IMR-90 (cell line): Measurements from ENCODE around the gene FITM1. TPM values are rescaled to one million over a fixed set of nuclear protein-coding genes. Genes with fewer than 3 reads are reported as not detected.

Source experiments
- ATAC-seq: fragments of 200-7000 bp; cut with Tn5 transposase; 2 replicates; pipeline ENCODE4 v1.9.1; 2020; ENCODE audit warnings: low read depth, mild to moderate bottlenecking, moderate library complexity
- BruUV-seq: library from RNA; stranded (reverse); fragments of 400-500 nt; replicated peaks from 2 replicates; lab custom pipeline; 2021; lab: Mats Ljungman, UMichigan
- CTCF ChIA-PET: fragments of 300-600 bp; formaldehyde crosslinking; extraction: SDS; loops from one replicate; lab custom pipeline; 2021; ENCODE audit warnings: antibody characterized with exemption; lab: Yijun Ruan, JAX
- POLR2A ChIA-PET: fragments of 300-600 bp; sonication (Branson Sonifier 250); formaldehyde crosslinking; loops from one replicate; lab custom pipeline; 2022; ENCODE audit warnings: antibody characterized with exemption; ENCODE audit not compliant: unreplicated experiment; lab: Charles Lee
- DNase-seq: peaks from one replicate; pipeline ENCODE4 v3.0.0; 2013
- H2AFZ ChIP-seq: replicated peaks from 2 replicates; pipeline ENCODE3; 2013; ENCODE audit warnings: low read length, mild to moderate bottlenecking; ENCODE audit not compliant: poor library complexity
- H2AK5ac ChIP-seq: 2 replicates; pipeline ENCODE4 v1.6.1; 2013; ENCODE audit warnings: low read depth, low read length, inconsistent platforms
- H2AK9ac ChIP-seq: replicated peaks from 2 replicates; pipeline ENCODE3; 2013; ENCODE audit warnings: mild to moderate bottlenecking, low read depth, low read length, moderate library complexity; ENCODE audit not compliant: poor library complexity
- H2BK120ac ChIP-seq: 2 replicates; pipeline ENCODE4 v1.6.1; 2013; ENCODE audit warnings: low read depth, low read length, inconsistent platforms
- H2BK15ac ChIP-seq: 3 replicates; pipeline ENCODE4 v1.6.1; 2013; ENCODE audit warnings: low read depth, low read length, inconsistent platforms
- H2BK20ac ChIP-seq: 2 replicates; pipeline ENCODE4 v1.6.1; 2013; ENCODE audit warnings: low read depth, mild to moderate bottlenecking, inconsistent platforms, low read length, moderate library complexity
- H2BK5ac ChIP-seq: 2 replicates; pipeline ENCODE4 v1.6.1; 2013; ENCODE audit warnings: mild to moderate bottlenecking, low read depth, low read length, inconsistent platforms; ENCODE audit not compliant: poor library complexity, severe bottlenecking
- H3K14ac ChIP-seq: replicated peaks from 2 replicates; pipeline ENCODE4 v1.6.1; 2013; ENCODE audit warnings: low read depth, low read length, inconsistent platforms
- H3K18ac ChIP-seq: 2 replicates; pipeline ENCODE4 v1.6.1; 2013; ENCODE audit warnings: low read depth, low read length, control low read depth
- H3K23ac ChIP-seq: 2 replicates; pipeline ENCODE4 v1.6.1; 2013; ENCODE audit warnings: low read depth, low read length, inconsistent platforms
- H3K27ac ChIP-seq: 2 replicates; pipeline ENCODE4 v1.5.1; 2013; ENCODE audit warnings: mild to moderate bottlenecking, control low read depth, low read length; ENCODE audit not compliant: insufficient read depth
- H3K27me3 ChIP-seq: 2 replicates; pipeline ENCODE4 v1.6.1; 2013; ENCODE audit warnings: low read length; ENCODE audit not compliant: control insufficient read depth, insufficient read depth
- H3K36me3 ChIP-seq: 2 replicates; pipeline ENCODE4 v1.6.1; 2013; ENCODE audit warnings: low read length, mixed read lengths; ENCODE audit not compliant: control insufficient read depth, insufficient read depth
- H3K4ac ChIP-seq: 2 replicates; pipeline ENCODE4 v1.6.1; 2013; ENCODE audit warnings: low read depth, low read length, inconsistent platforms
- H3K4me1 ChIP-seq: 2 replicates; pipeline ENCODE4 v1.6.1; 2013; ENCODE audit warnings: low read length, mixed read lengths; ENCODE audit not compliant: control insufficient read depth, insufficient read depth
- H3K4me2 ChIP-seq: 2 replicates; pipeline ENCODE4 v1.6.1; 2013; ENCODE audit warnings: low read depth, mild to moderate bottlenecking, control low read depth, low read length, moderate library complexity
- H3K4me3 ChIP-seq: 2 replicates; pipeline ENCODE4 v1.5.1; 2013; ENCODE audit warnings: low read depth, mild to moderate bottlenecking, control low read depth, low read length, moderate library complexity; ENCODE audit not compliant: insufficient read depth
- H3K56ac ChIP-seq: 2 replicates; pipeline ENCODE4 v1.6.1; 2013; ENCODE audit warnings: low read length, inconsistent platforms; ENCODE audit not compliant: insufficient read depth; ENCODE audit errors: extremely low read depth
- H3K79me1 ChIP-seq, 2 experiments: 2 replicates each; pipeline ENCODE4 v1.6.1; 2013; ENCODE audit warnings: low read length in 2 of 2, inconsistent platforms in 1 of 2, low read depth in 1 of 2
- H3K9ac ChIP-seq: 2 replicates; pipeline ENCODE4 v1.6.1; 2013; ENCODE audit warnings: low read depth, low read length, control low read depth
- H3K9me1 ChIP-seq: 2 replicates; pipeline ENCODE4 v1.6.1; 2013; ENCODE audit warnings: low read length, inconsistent platforms; ENCODE audit not compliant: insufficient read depth
- H3K9me3 ChIP-seq: 2 replicates; pipeline ENCODE4 v1.6.1; 2013; ENCODE audit warnings: low read length; ENCODE audit not compliant: control insufficient read depth, insufficient read depth
- H4K20me1 ChIP-seq: 2 replicates; pipeline ENCODE4 v1.6.1; 2013; ENCODE audit warnings: low read length, inconsistent platforms; ENCODE audit not compliant: insufficient read depth
- H4K5ac ChIP-seq: 2 replicates; pipeline ENCODE4 v1.6.1; 2013; ENCODE audit warnings: mild to moderate bottlenecking, low read depth, low read length, control low read depth
- H4K8ac ChIP-seq, 2 experiments: 2 replicates each; pipeline ENCODE4 v1.6.1; 2013; ENCODE audit warnings: low read depth in 2 of 2, low read length in 2 of 2, control low read depth in 1 of 2, inconsistent platforms in 1 of 2
- H4K91ac ChIP-seq: 2 replicates; pipeline ENCODE4 v1.6.1; 2013; ENCODE audit warnings: low read depth, low read length, inconsistent platforms; ENCODE audit not compliant: insufficient read depth
- BHLHE40 ChIP-seq: fragments of 150-350 bp; IDR thresholded peaks from 2 replicates; pipeline ENCODE4 v1.6.1; 2016; ENCODE audit warnings: mild to moderate bottlenecking, low read depth, low read length
- CEBPB ChIP-seq: IDR thresholded peaks from 2 replicates; pipeline ENCODE4 v1.6.1; 2012; ENCODE audit warnings: low read depth, low read length, improper control_type of control experiment
- CHD1 ChIP-seq: IDR thresholded peaks from 2 replicates; pipeline ENCODE4 v1.6.1; 2012; ENCODE audit warnings: low read depth, low read length, improper control_type of control experiment
- FOS ChIP-seq: fragments of 150-350 bp; IDR thresholded peaks from 2 replicates; pipeline ENCODE4 v1.6.1; 2016; ENCODE audit warnings: low read depth, low read length
- MAFK ChIP-seq: IDR thresholded peaks from 2 replicates; pipeline ENCODE4 v1.6.1; 2012; ENCODE audit warnings: low read depth, low read length, improper control_type of control experiment
- MAZ ChIP-seq: IDR thresholded peaks from 2 replicates; pipeline ENCODE4 v1.6.1; 2012; ENCODE audit warnings: low read depth, mild to moderate bottlenecking, low read length, improper control_type of control experiment, moderate library complexity, borderline replicate concordance
- MXI1 ChIP-seq: IDR thresholded peaks from 2 replicates; pipeline ENCODE4 v1.6.1; 2012; ENCODE audit warnings: low read depth, mild to moderate bottlenecking, low read length, moderate library complexity, borderline replicate concordance
- NFE2L2 ChIP-seq: fragments of 150-350 bp; IDR thresholded peaks from 2 replicates; pipeline ENCODE4 v1.6.1; 2016; ENCODE audit warnings: low read depth, mild to moderate bottlenecking, low read length
- POLR2A ChIP-seq: IDR thresholded peaks from 2 replicates; pipeline ENCODE4 v1.6.1; 2012; ENCODE audit warnings: mild to moderate bottlenecking, low read depth, low read length
- RAD21 ChIP-seq: IDR thresholded peaks from 2 replicates; pipeline ENCODE4 v1.6.1; 2012; ENCODE audit warnings: low read length, improper control_type of control experiment
- RCOR1 ChIP-seq: IDR thresholded peaks from 2 replicates; pipeline ENCODE4 v1.6.1; 2012; ENCODE audit warnings: mild to moderate bottlenecking, low read length, improper control_type of control experiment; ENCODE audit not compliant: insufficient replicate concordance
- RFX5 ChIP-seq: IDR thresholded peaks from 2 replicates; pipeline ENCODE4 v1.8.0; 2012; ENCODE audit warnings: low read depth, mild to moderate bottlenecking, low read length, moderate library complexity
- SMC3 ChIP-seq: fragments of 150-350 bp; IDR thresholded peaks from 2 replicates; pipeline ENCODE4 v1.6.1; 2016; ENCODE audit warnings: low read depth, mild to moderate bottlenecking, antibody characterized with exemption, low read length, moderate library complexity
- WGBS, 2 experiments: methylation state at CpG; one replicate each; pipeline versions ENCODE4 v1.1.5 to v1.1.7; 2013; ENCODE audit warnings: missing lambda C conversion rate in 2 of 2; ENCODE audit not compliant: insufficient read length in 1 of 2; ENCODE audit errors: extremely low coverage in 2 of 2; 5-methylcytosine and 5-hydroxymethylcytosine counted together
- dilution Hi-C: fragments of 300-500 bp; cut with HindIII; formaldehyde crosslinking; loops from one replicate; pipeline ENCODE4 v1.14.3; 2018; ENCODE audit warnings: low sequenced_read_pairs; ENCODE audit not compliant: unreplicated experiment
- in situ Hi-C: fragments of 300-500 bp; cut with MboI; formaldehyde crosslinking; loops from 3 replicates; pipeline ENCODE4 v1.14.3; 2019; ENCODE audit warnings: low sequenced_read_pairs, inconsistent platforms, mixed read lengths
- intact Hi-C: fragments of 100-400 bp; cut with micrococcal nuclease; formaldehyde crosslinking; loops from 2 replicates; pipeline ENCODE4 v1.10.0; 2022
- polyA plus RNA-seq, 3 experiments: library from polyadenylated mRNA; depleted of rRNA; stranded (reverse); fragments of >200 nt; gene quantifications; 2 replicates each; pipeline ENCODE4 v1.2.3, GENCODE V29; 2012; ENCODE audit warnings: low replicate concordance in 1 of 3
- total RNA-seq: library from RNA; depleted of rRNA; stranded (reverse); fragments of >200 nt; gene quantifications from 2 replicates; pipeline ENCODE4 v1.2.3, GENCODE V29; 2012
- TF ChIP-seq, protein P1 (sequence below): fragments of 150-350 bp; IDR thresholded peaks from 2 replicates; pipeline ENCODE4 v1.6.1; 2016; ENCODE audit warnings: low read depth, mild to moderate bottlenecking, low read length, moderate library complexity, borderline replicate concordance
- TF ChIP-seq, protein P2 (sequence below): conservative IDR thresholded peaks from 2 replicates; pipeline ENCODE4 v1.5.1; 2012; ENCODE audit warnings: mild to moderate bottlenecking, low read depth, low read length, improper control_type of control experiment
- TF ChIP-seq, protein P3 (sequence below): fragments of 150-350 bp; IDR thresholded peaks from 2 replicates; pipeline ENCODE4 v1.6.1; 2017; ENCODE audit warnings: mild to moderate bottlenecking, antibody characterized with exemption, low read length, low read depth

FITM1 gene
- total and polyA plus RNA-seq, 2 of the 4 experiments (the other 2 are of a cell fraction): not detected

DNA sequence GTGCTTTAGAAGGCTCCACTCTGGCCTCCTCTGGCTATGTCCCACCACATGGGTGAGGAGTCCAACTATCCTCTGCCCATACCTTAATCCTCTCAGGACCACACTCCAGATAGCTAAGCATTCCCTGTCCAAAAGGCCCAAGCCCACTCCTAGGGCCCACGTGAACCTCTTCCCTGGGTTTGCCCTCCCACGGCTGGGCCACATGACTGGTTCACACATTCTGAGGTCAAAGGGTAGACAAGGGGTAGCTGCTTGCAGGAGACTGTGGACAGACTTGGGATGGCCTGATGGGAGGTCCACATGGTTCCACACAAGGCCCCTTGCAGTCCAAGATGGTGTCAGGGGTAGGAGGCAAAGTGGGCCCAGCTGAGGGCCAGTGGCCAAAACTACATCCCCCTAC lies 42.4 kb upstream of the FITM1 start:
- H2AK5ac ChIP-seq: no peak overlapping the region
- intact Hi-C loops: no loop called here
- H2BK15ac ChIP-seq: no peak overlapping the region
- no peak overlapping the region for H4K91ac ChIP-seq
- no peak overlapping the region for H4K5ac ChIP-seq
- 60% methylated on average over 2 of the region's 2 CpGs; no CpG with 5 or more reads in 1 of the 2 experiments for WGBS, 2 experiments
- H3K23ac ChIP-seq: no peak overlapping the region
- no peak overlapping the region for H3K18ac ChIP-seq
- no peaks in the 10 kb centered on the region for H3K36me3 ChIP-seq
- H3K9me3 ChIP-seq: no peaks in the 10 kb centered on the region
- H4K20me1 ChIP-seq: no peaks in the 10 kb centered on the region
- BruUV-seq: no TSS peak
- no peak overlapping the region for H4K8ac ChIP-seq
- no peak overlapping the region for H3K4me2 ChIP-seq
- no peak for TF ChIP-seq NFE2L2
- no peak for TF ChIP-seq MAZ
- TF ChIP-seq, protein P1, sequence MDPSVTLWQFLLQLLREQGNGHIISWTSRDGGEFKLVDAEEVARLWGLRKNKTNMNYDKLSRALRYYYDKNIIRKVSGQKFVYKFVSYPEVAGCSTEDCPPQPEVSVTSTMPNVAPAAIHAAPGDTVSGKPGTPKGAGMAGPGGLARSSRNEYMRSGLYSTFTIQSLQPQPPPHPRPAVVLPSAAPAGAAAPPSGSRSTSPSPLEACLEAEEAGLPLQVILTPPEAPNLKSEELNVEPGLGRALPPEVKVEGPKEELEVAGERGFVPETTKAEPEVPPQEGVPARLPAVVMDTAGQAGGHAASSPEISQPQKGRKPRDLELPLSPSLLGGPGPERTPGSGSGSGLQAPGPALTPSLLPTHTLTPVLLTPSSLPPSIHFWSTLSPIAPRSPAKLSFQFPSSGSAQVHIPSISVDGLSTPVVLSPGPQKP: no peak
- no peak for TF ChIP-seq MXI1
- no peak for TF ChIP-seq RAD21
- no peak for TF ChIP-seq RCOR1
- no peak for TF ChIP-seq RFX5
- no peak for TF ChIP-seq POLR2A
- TF ChIP-seq, protein P2, sequence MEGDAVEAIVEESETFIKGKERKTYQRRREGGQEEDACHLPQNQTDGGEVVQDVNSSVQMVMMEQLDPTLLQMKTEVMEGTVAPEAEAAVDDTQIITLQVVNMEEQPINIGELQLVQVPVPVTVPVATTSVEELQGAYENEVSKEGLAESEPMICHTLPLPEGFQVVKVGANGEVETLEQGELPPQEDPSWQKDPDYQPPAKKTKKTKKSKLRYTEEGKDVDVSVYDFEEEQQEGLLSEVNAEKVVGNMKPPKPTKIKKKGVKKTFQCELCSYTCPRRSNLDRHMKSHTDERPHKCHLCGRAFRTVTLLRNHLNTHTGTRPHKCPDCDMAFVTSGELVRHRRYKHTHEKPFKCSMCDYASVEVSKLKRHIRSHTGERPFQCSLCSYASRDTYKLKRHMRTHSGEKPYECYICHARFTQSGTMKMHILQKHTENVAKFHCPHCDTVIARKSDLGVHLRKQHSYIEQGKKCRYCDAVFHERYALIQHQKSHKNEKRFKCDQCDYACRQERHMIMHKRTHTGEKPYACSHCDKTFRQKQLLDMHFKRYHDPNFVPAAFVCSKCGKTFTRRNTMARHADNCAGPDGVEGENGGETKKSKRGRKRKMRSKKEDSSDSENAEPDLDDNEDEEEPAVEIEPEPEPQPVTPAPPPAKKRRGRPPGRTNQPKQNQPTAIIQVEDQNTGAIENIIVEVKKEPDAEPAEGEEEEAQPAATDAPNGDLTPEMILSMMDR: no peak
- no peak for TF ChIP-seq CEBPB
- no peak for TF ChIP-seq SMC3
- no peak for TF ChIP-seq BHLHE40
- TF ChIP-seq FOS: no peak
- TF ChIP-seq, protein P3, sequence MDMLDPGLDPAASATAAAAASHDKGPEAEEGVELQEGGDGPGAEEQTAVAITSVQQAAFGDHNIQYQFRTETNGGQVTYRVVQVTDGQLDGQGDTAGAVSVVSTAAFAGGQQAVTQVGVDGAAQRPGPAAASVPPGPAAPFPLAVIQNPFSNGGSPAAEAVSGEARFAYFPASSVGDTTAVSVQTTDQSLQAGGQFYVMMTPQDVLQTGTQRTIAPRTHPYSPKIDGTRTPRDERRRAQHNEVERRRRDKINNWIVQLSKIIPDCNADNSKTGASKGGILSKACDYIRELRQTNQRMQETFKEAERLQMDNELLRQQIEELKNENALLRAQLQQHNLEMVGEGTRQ: no peak
- no peak for TF ChIP-seq MAFK
- TF ChIP-seq CHD1: no peak
- in situ Hi-C loops: no loop called here
- H3K4me1 ChIP-seq: no peaks in the 10 kb centered on the region
- ATAC-seq: no peak
- H3K79me1 ChIP-seq: no peaks in the 10 kb centered on the region
- no peak overlapping the region for H3K4ac ChIP-seq
- H2AFZ ChIP-seq: no peak overlapping the region
- H3K27ac ChIP-seq: no peak overlapping the region
- no peak overlapping the region for H2BK120ac ChIP-seq
- ChIA-PET CTCF (no interaction called here), POLR2A (no interaction called here)
- 0 out of 2 replicates have a peak, but pooled peaks cover 4% of the 10 kb centered on the region for H3K9me1 ChIP-seq
- no peak overlapping the region for H2BK5ac ChIP-seq
- no peak for DNase-seq
- dilution Hi-C loops: no loop called here
- H3K14ac ChIP-seq: no peak overlapping the region
- no peak overlapping the region for H3K56ac ChIP-seq
- H2BK20ac ChIP-seq: no peak overlapping the region
- no peak overlapping the region for H3K9ac ChIP-seq
- H3K4me3 ChIP-seq: no peak overlapping the region
- no peak overlapping the region for H2AK9ac ChIP-seq
- H3K27me3 ChIP-seq: peaks cover 30% of the 10 kb centered on the region
